Dedifferentiated amniotic fluid mesenchymal stem cell (primary cell): Measurements from ENCODE around the gene NOTO.

Experiments
- DNase-seq: peaks from one replicate; pipeline ENCODE4 v3.0.0-alpha.2; 2016; ENCODE audit errors: extremely low spot score

NOTO gene

GRCh38 chr2:73257425-73258125 is 55.2 kb downstream of the NOTO start:
- DNase-seq: no peak

GRCh38 chr2:73258186-73258912 is 56.0 kb downstream of the NOTO start:
- DNase-seq: no peak

GRCh38 chr2:73258913-73259215 is 56.5 kb downstream of the NOTO start:
- DNase-seq: no peak

- DNase-seq: no peak
These were observed 56.9 kb downstream of the NOTO start for GRCh38 chr2:73259276-73259675.

- no peak for DNase-seq
These were observed 57.4 kb downstream of the NOTO start for GRCh38 chr2:73259704-73260337.

- no peak for DNase-seq
These were observed 58.1 kb downstream of the NOTO start for GRCh38 chr2:73260338-73260984.
